H1 (cell line): ENCODE results near the gene DNAJB1.

ENCODE experiments used
- CEBPB ChIP-seq: IDR thresholded peaks from 2 replicates; pipeline ENCODE4 v1.6.1; 2012; ENCODE audit warnings: low read depth, low read length
- CHD2 ChIP-seq: IDR thresholded peaks from 2 replicates; pipeline ENCODE4 v1.6.1; 2012; ENCODE audit warnings: low read length, improper control_type of control experiment
- EP300 ChIP-seq, 2 experiments: IDR thresholded peaks; 1 replicate in 1 of 2; 2 replicates in 1 of 2; pipeline ENCODE4 v1.6.1; 2011 to 2012; ENCODE audit warnings: low read depth in 2 of 2, low read length in 2 of 2, mild to moderate bottlenecking in 2 of 2, borderline replicate concordance in 1 of 2, inconsistent platforms in 1 of 2, moderate library complexity in 1 of 2
- EZH2 ChIP-seq: fragments of 200-600 bp; sonication (generic); IDR thresholded peaks from 2 replicates; pipeline ENCODE4 v1.7.1; 2012; ENCODE audit warnings: low read depth, mild to moderate bottlenecking, moderate library complexity, low read length, inconsistent platforms; ENCODE audit not compliant: severe bottlenecking
- GABPA ChIP-seq: IDR thresholded peaks from 2 replicates; pipeline ENCODE4 v1.6.1; 2011; ENCODE audit warnings: mild to moderate bottlenecking, low read length, moderate library complexity, borderline replicate concordance; ENCODE audit not compliant: insufficient read depth
- MAFK ChIP-seq: IDR thresholded peaks from 2 replicates; pipeline ENCODE4 v1.6.1; 2012; ENCODE audit warnings: low read depth, mild to moderate bottlenecking, improper control_type of control experiment, low read length
- POLR2A ChIP-seq, 2 experiments: IDR thresholded peaks; 1 replicate in 1 of 2; 2 replicates in 1 of 2; pipeline ENCODE4 v1.6.1; 2011; ENCODE audit warnings: low read depth in 2 of 2, low read length in 2 of 2, mild to moderate bottlenecking in 2 of 2; ENCODE audit errors: control extremely low read depth in 1 of 2
- POLR2AphosphoS5 ChIP-seq: IDR thresholded peaks from 2 replicates; pipeline ENCODE4 v1.6.1; 2011; ENCODE audit warnings: low read depth, low read length
- RAD21 ChIP-seq, 2 experiments: IDR thresholded peaks in 1 of 2; conservative IDR thresholded peaks in 1 of 2; 2 replicates each; pipeline ENCODE4 v1.6.1; 2011; ENCODE audit warnings: low read depth in 2 of 2, low read length in 2 of 2, improper control_type of control experiment in 1 of 2, inconsistent platforms in 1 of 2, mild to moderate bottlenecking in 1 of 2, moderate library complexity in 1 of 2
- SP4 ChIP-seq: IDR thresholded peaks from 2 replicates; pipeline ENCODE4 v1.6.1; 2012; ENCODE audit warnings: low read length, inconsistent platforms
- SRF ChIP-seq: IDR thresholded peaks from 2 replicates; pipeline ENCODE4 v1.6.1; 2011; ENCODE audit warnings: mild to moderate bottlenecking, low read depth, low read length, moderate library complexity
- TBP ChIP-seq: IDR thresholded peaks from 2 replicates; pipeline ENCODE4 v1.6.1; 2011; ENCODE audit warnings: low read depth, low read length, improper control_type of control experiment
- TF ChIP-seq, protein P1 (sequence below), 3 experiments: IDR thresholded peaks; 1 replicate in 2 of 3; 2 replicates in 1 of 3; pipeline versions ENCODE4 v1.5.1 to v1.6.1; 2011; ENCODE audit warnings: low read length in 3 of 3, mild to moderate bottlenecking in 3 of 3, inconsistent platforms in 2 of 3, low read depth in 1 of 3, moderate library complexity in 1 of 3; ENCODE audit not compliant: insufficient read depth in 1 of 3; ENCODE audit errors: control extremely low read depth in 1 of 3

DNA sequence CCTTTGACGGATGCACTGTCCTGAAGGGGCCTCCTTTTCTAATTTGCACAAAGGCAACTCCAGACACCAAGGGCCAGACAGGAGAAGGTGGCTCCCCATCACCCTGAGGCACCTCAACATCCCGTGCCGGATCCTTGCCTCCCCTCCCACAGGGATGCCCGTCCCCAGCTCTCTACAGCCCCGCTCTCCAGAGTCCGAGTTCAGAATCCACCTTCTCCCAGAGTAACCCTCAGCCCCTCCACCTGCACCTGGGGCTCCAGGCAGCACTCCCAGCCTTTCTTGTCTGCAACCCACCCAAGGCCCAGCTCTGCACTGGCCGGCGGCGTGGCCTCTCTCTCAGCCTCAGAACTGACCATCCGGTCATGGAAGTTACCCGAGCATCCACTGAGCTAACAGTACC, 48.9 kb upstream of the DNAJB1 start:
- TF ChIP-seq CEBPB = no peak
- no peak for TF ChIP-seq POLR2A (IDR thresholded peaks at IDR 0.05; ENCODE audit: control extremely low read depth in 1 of 2, low read depth in 2 of 2, low read length in 2 of 2)
- TF ChIP-seq EZH2 = no peak
- TF ChIP-seq, protein P1, sequence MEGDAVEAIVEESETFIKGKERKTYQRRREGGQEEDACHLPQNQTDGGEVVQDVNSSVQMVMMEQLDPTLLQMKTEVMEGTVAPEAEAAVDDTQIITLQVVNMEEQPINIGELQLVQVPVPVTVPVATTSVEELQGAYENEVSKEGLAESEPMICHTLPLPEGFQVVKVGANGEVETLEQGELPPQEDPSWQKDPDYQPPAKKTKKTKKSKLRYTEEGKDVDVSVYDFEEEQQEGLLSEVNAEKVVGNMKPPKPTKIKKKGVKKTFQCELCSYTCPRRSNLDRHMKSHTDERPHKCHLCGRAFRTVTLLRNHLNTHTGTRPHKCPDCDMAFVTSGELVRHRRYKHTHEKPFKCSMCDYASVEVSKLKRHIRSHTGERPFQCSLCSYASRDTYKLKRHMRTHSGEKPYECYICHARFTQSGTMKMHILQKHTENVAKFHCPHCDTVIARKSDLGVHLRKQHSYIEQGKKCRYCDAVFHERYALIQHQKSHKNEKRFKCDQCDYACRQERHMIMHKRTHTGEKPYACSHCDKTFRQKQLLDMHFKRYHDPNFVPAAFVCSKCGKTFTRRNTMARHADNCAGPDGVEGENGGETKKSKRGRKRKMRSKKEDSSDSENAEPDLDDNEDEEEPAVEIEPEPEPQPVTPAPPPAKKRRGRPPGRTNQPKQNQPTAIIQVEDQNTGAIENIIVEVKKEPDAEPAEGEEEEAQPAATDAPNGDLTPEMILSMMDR (IDR thresholded peaks at IDR 0.05; ENCODE audit: control extremely low read depth in 1 of 3, insufficient read depth in 1 of 3, low read depth in 1 of 3, low read length in 3 of 3) = no peak
- TF ChIP-seq MAFK = no peak
- TF ChIP-seq SP4 = no peak
- TF ChIP-seq EP300 (IDR thresholded peaks at IDR 0.05; ENCODE audit: borderline replicate concordance in 1 of 2, low read depth in 2 of 2, low read length in 2 of 2) = no peak
- TF ChIP-seq POLR2AphosphoS5 = no peak
- no peak for TF ChIP-seq TBP
- no peak for TF ChIP-seq GABPA
- no peak for TF ChIP-seq CHD2
- TF ChIP-seq RAD21 (IDR thresholded peaks at IDR 0.05 in 1 of 2, conservative IDR thresholded peaks at IDR 0.05 in 1 of 2; ENCODE audit: low read depth in 2 of 2, low read length in 2 of 2) = no peak
- TF ChIP-seq SRF = no peak
